CD4-positive, alpha-beta T cell treated with Interleukin-4 for 1 hour (primary cell): ENCODE measurements around the gene DPYD.

Experiments
- DNase-seq, 2 donors: peaks; one replicate each; pipeline ENCODE4 v3.0.0-alpha.2; 2020 to 2022

The DPYD gene

DNA sequence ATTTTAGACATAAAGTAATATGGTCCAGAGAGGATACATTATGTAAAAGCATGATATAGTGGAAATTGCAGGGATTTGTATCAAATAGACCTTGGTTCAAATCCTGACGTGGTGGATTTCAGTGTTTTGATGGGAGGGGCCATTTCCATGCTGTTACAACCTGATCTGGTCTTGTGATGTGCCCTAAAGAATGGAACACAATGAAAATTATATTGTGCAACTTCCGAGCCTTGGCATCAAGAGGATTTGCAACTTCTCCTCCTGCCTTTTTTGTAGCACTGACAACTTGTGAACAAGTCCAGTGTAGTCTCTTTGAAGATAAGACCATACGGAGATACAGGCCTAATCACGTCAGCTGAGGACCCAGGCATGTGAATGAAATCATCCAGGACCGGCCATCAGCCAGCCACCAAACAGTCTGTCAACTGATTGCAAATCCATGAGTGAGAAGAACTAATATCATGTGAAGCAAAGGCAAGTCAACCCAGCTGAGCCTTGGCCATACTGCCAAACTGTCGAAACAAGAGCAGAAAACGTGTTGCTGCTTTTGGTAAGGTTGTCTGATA lies 412.1 kb downstream of the DPYD start:
- no peak for DNase-seq

DNA sequence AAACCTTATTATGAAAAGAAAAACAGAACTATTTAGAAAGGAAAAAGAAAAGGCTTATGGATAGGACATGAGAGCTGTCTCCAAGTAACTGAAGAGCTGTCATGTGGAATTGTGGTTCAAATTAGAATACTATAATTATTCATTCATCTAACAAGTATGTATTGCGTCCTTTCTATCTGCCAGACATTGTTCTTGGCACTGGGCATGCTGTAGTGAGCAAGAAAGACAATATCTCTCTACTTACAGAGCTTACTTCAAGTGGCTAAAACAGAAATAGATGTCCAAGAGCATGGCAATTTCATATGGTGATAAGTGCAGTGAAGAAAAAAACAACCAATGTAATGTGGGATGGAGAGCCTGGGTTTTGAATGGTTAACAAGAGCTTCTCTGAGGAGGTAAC lies 413.0 kb downstream of the DPYD start:
- DNase-seq, result no peak

DNA sequence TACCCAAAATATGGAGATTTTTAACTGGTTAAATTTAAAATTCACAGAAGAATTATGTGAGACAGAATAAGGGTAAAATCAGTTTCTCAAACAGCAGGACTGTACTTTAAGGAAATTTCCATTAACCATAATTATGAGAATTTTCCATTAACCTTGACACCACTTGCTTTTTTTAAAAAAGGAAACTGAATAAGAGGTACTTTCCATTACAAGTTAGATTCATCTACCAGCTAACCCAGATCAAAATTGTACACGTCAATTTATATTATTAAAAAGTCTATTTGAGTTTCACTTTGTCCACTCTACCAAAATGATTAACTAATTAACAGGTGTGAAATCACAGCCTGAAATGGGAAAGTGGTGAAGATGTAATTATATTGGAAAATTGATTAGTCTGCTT lies 414.5 kb downstream of the DPYD start:
- no peak for DNase-seq

DNA sequence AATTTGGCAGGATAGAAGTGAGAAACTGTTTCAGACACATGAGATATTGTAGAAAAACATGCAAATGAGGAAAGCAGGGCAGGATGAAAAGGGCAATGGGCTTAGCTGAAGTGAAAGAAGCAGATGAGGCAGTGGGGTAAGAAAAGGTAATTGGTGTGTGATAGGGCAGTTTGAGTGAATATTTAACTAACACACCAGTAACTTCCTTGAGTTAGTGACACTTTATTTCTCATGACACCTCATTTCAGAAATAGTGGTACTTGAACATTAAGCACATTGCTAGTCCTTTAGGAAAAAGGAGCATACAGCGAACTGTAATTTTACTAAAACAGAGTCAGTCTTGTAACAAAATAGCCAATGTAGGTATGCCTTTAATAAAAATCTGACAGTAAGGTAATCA lies 415.0 kb downstream of the DPYD start:
- no peak for DNase-seq

DNA sequence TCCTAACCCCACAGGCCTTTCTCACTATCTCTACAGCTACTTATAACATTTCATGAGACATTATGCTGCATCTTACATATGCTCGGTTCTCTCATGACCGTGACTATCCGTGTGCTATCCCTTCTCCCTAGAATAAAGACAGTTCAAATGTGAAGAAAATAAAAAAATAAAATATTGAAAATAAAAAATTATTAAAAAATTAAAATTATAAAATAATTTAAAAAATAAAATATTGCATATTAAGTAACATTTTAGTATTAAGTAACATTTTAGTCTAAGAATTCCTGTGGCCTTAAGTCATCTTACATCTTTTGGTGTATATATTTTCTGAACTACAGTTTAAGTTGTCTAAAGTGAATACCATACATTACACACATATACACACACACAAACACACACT lies 415.5 kb downstream of the DPYD start:
- no peak for DNase-seq

DNA sequence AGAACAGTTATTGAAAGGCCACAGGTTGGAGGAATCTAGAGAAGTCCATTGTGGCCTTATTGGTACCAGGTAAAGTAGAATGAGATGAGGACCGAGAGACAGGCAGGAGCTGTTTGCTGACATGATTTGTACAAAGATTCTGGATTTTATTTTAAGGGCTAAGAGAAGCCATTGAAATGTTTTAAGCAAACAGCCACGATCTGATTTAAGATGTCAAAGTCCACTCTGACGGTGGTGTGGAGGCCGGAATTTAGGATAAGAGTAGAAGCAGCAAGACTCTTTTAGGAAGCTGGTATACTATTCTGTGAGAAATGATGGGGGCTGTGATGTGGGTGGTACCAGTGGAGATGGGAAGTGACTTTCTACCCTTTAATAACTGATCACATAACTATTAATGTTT lies 418.5 kb downstream of the DPYD start:
- no peak for DNase-seq

DNA sequence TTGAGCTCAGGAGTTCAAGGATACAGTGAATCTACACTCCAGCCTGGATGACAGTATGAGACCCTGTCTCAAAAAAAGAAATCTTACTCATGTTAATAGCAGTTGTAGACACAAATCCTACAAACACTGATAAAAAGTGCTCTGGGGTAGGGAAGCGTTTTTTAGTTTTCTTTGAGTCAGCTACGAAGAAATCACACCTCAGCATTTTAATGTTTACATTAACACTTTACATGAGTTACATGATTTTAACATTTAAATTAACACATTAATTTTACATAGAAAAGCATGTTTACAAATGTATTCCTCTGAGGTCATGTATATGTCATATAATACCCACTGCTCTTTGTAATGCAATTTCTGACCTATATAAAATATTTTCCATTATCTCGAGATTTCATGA lies 419.2 kb downstream of the DPYD start:
- no peak for DNase-seq

DNA sequence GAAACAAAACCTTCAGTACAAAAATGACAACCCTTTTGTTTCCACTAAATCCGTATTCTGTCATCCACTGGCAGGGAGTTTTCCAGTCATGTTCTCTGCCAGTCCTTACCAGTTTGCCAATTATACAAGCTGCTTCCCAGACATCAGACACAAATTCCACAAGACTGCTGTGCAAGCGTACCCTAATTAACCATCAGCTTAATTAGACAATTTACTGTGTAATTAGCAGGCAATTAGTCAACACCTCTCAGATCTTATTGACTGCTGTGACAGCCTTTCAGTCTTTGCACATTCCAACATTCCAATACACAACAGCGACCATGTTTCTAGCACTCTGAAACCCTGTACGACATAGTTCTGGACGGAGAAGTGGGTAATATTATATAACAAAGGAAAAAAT lies 420.1 kb downstream of the DPYD start:
- no peak for DNase-seq

DNA sequence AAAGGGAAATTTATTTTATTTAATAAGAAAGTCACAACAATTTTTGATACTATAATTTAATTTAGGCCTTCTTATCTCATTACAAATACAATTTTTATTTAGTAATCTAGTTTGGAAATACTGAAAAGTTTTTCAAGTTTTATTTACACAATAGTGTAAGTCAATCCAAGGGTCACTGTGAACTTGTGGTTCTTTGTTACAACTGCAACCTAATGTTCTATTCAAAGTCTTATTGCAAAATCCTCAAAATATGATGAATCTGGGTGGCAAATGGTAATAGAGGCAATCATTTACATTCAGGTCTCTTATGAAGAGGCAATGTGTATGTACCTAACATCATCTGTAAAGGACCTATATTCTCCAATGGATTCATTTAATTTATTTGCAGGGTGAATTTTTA lies 421.2 kb downstream of the DPYD start:
- no peak for DNase-seq

DNA sequence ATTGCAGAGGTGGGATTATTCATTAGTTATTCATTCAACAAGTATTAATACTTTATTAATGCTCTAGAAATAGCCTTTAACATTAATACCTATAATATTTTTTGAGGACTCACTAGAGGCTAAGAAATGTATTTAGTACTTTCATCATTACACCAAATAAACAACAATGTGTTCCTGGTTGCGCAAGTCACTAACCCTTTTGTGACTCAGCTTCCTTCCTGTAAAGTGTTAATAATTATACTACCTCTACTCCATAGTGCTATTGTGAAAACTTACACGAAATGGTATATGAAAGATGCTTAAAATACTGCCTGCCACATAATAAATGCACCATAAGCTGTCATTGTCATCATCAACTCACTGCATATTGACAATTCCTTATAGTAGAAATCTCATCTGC lies 431.0 kb downstream of the DPYD start:
- DNase-seq, result no peak

DNA sequence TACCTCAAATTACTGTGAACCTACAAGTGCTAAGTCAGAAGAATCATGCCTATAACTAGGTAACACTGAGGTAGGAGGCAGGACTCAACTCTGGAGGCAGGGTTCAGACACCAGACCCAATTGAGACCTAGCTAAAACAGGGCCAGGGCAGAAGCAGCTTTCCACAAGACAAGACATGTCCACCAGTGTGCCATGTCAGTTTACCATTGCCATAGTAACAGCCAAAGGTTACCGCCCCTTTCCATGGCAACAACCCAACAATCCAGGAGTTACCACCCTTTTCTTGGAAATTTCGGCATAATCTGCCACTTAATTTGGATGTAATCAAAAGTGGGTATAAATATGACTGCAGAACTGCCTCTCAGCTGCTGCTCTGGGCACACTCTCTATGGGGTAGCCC lies 432.3 kb downstream of the DPYD start:
- DNase-seq, result no peak

DNA sequence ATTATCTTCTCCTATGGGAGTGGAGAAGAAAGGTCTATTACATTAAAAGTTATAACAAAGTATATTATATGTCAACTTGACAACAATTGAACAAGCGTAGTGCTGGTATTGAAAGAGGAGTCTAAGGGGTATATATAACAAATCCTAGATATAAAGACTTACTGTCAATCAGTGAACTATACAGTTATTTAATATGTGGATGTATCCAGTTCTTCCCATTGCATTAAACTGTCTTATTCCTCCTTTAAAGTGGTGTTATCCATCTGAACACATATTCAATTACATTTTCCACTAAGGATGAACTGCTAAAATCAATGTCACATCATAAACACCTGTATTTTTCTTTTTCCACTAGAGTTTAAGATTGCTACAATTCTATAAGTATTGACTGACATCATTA lies 438.8 kb downstream of the DPYD start:
- no peak for DNase-seq

DNA sequence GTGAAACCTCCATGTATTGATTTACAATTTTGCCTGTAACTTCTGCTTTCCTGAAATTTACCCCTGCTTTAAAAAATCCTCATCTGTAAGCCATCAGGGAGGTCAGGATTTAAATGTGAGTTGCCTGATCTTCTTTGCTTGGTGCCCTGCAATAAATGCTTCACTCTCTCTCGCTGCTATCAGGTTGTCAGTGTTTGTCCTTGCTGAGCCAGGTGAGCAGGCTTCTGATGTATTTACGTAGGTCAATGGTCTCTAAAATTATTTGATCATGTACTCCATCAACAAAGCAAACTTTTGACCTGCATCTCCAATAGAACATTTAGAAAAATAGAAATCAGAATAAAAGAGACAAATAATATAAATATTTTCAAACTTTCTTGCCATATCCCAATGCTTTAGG lies 453.4 kb downstream of the DPYD start:
- no peak for DNase-seq

DNA sequence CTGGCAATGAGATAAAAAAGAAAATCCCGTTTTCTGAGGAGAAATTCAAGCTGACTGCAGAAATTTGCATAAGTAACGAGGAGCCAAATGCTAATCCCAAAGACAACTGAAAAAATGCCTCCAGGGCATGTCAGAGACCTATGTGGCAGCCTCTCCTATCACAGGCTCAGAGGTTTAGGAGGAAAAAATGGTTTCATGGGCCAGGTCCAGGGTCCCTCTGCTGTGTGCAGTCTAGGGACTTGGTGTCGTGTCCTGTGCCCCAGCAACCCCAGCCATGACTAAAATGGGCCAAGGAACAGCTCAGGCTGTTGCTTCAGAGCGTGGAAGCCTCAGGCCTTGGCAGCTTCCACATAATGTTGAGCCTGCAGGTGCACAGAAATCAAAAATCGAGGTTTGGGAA lies 456.5 kb downstream of the DPYD start:
- DNase-seq, result no peak

DNA sequence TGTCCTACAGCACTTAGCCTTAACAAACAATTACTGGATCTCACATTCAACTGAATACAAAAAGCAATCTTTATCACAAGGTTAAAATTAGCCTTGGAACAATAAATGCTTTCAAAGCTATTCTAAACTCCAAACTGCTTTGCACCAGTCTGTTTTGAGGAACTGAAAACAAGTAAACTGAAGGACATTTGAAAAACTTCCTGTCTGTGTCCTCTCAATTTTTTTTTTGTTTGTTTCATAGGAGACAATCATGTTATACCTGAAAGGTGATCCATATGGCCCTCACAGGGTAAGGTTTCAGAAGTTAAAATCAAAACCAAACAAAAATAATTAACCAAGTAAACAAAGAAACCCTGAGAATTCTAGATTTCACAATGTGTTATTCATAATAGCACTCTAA lies 459.1 kb downstream of the DPYD start:
- DNase-seq, result no peak

DNA sequence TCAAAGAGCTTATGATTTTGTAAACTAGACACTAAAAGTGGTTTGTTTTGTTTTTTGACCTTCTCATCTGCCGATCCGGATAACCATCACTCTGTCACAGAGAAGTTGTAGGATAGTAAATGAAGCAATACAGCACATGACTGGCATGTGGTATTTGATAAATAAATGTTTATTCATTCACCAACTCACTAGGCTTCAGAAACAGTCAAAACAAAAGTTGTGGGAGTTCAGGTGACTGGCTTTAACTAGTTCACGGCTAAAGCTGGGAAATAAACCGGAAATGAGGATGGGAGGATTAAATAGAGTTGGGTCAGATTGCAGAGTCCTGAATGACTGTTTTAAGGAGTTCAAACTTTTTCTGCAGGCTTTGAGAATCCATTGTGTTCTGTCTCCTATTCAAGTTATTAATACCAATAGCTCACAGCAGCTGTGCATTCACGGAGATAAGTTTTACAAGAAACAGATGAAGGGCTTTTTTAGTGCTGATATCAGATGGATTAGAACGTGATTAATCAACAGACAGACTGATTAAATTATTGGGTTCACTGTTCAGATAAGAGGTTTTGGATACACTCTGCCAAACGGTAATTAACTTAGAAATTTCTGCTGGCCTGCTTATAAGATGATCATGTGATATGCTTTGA lies 463.3 kb downstream of the DPYD start:
- DNase-seq, result no peak

DNA sequence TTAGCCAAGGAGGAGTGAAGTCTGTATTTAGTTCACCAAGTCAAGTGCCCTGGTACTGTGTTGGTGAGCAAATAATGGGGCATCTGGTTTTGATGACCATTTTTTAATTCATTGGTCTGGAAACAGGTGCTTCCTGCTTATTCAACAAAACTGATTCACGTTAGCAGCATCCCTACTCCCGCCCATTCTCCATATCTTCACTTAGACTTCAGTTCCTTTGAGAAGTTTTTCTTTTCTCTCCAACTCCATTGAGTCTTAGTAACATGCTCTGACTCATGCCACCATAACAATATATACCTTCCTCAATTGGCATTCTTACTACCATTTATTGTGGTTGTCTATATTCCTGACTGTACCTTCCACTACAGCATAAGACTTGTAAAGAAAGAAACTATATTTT lies 468.9 kb downstream of the DPYD start:
- no peak for DNase-seq

DNA sequence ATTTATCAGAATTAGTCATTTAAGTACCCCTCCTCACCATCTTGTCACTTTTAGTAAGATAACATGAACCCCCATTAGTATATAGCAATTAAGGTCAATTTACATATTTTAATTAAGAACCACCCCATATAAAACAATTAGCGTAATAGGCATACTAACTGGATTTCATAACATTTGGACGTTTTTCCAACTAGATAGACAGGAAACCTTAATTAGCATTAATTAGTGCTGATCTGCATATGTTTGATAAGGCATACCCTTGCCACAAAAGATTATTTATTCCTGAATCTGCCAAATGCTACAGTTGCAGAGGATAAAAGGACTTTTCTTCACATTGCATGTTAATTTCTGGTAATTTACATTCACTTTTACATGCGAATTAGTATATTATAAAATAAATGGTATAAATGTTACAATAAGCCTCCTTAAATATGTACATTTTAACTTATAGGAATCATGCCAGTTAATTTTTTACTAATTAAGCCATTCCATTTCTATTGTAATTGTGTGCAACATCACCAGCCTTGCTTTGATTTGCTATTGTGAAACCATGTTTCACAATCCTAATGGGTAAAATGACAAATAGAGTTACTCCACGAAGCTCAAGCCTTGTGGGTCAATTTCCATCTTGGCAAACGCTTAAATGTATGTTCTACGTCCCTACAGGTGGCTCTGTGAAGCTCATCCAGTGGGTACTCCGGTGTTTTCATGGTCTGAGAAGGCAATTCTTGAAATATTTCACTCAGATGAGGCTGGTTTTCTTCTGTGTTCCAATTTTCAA lies 469.6 kb downstream of the DPYD start:
- DNase-seq, result no peak

DNA sequence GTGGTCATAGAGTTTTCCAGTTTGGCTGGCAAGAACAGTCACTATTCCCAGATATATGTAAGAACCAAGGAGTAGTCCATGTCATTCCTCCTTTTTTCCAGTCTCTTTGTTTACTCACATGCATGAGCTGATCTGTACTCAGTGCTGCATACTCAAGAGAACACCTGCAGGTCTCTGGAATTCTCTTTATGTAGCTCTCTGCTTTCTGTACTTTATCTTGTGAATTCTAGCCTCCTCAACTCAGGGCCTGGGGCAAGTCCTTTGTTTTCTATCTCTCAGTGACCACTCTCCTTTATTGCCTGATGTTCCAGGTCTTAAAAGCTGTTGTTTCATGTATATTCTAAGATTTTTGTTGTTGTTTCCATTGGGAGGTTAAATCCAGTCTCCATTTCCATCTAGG lies 478.9 kb downstream of the DPYD start:
- DNase-seq, result no peak

DNA sequence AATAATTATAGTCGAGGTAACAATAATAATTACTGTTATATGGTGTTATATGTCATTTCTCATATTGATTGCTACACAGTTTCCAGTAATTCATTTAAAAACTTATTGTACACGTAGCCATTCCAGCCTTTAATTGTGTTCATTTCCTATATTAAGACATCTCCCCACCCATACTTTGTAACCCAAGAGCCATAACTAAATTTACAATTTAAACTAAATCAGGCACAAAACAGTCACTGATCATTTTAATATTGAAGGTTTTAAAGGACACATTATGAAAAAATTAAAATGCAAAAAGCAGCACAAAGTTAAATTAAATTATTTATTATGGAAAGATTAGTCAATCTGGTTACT lies 487.0 kb downstream of the DPYD start:
- DNase-seq, result no peak

DNA sequence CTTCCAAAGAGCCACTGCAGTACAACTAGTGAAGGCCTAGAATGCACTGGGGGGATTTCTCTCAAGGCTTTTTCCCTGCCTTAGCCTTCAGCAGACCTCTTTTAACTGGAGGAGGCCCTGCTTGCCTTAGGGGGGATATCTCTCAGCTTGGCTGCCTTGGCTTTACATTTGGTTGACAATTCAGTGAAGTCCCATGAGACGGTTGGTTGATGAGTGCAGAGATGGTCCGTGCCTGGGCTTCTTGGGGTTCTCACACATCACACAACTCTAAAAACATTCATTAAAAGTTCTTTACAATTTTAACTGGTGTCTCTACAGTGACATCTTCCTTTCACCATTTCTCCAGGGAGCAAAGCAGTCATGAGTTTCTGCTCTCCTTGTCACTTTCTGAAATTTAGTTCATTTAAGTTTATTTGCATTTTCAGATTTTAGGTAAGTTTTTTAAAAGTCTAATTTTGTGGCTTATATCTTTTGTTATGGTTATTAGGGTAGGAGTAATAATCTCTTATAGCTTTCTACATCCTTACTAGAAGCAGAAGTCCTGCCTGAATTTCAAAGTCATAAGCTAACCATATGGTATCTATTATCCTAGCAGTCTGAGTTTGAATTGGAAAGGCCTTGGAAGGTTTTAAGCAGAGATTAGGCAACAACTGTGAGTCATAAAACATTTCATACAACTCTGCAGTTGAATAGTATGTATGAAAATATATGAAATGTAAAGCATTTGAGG lies 487.6 kb downstream of the DPYD start:
- DNase-seq, result no peak

DNA sequence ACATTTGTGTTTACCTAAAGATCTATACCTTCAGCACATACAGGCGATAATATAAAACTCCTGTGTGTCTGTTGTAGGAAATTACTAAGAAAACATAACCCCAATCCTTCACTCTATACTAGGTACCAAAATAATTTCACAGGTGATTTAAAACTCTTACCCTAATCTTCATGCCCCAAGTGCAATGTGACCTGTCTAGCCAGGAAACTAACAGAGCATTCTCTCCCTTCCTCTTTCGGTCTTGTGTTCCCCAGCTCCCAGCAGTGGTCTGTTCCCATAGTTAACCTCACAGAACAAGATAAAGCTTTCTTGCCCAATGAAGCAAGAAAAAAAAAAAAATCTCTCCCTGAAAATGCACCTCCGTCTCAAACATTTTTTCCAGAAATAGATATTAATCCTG lies 493.5 kb downstream of the DPYD start:
- DNase-seq, result no peak

DNA sequence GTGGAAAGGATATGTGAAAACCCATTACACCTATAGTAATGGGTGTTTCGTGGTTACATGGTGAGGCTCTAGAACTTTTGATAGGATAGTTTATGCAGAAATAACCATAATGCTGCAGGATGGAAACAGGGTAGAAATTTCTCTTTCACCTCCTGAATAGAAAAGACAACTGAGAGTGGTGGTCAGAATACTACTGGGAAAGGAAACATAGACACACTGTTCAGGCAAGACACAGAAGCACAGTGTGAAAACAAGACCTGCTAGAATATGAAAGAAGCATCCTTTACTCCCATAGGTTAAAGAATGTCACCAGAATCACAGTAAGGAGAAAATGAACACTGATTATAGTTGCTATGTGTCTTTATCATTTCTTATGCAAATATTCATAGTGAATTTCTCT lies 496.6 kb downstream of the DPYD start:
- DNase-seq, result no peak

DNA sequence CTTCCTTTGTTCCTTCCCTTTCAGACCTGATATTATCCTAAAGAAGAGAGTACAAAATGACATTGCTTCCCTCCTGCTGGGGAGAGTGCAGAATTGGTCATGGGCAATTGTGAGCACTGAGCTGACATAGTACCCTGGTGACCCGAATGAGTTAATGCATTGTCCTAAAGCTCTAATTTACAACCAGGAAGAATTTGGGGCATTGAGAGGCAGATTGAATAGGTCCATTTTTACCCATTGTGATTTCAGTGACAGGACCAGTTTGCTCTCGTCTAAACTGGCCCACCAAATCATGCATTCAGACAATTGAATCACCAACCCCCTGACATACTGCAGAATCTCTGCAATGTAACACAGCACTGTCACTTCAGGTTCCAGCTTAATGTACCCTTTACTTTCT lies 497.4 kb downstream of the DPYD start:
- no peak for DNase-seq
